GM21360 (cell line): ENCODE results near the gene MASP1.

Source experiments
- ATAC-seq: cut with Tn5 transposase; IDR thresholded peaks from one replicate; pipeline ENCODE4 v1.9.1; 2021; ENCODE audit warnings: mild to moderate bottlenecking, moderate library complexity; ENCODE audit not compliant: unreplicated experiment

The MASP1 gene

DNA sequence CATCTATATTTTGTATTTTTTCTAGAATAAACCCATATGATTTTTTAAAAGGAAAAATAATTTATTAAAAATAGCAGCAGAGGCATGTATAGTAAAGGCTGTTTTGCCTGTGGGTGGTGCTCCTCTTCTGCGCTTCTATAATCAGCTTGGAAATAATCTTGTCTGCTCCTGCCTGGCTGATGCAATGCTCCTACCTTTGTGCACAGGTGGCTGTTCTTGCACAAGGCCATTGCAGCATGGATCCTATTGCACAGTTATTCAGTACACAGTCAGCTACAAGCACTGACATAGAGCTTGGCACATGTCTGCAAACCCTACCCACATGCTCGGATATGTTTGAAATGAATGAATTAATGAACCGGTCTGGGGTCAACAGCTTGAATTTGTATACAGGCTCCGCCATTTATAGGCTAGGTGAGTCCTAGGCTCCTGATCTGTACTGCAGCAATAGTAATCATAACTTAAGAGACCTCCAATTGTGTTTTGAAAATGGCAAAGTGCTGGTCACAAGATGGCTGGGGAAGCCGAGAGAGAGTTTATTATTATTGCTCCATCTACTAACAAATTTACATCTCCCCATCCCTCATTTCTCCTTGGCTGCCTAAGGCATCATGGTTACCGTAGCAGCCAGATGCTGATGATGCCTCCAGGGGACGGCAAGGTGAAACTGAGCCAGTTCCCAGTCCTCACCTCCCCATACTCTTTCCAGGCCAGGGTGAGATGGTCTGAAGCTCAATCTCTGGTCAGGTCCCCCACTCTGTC lies 94.8 kb downstream of the MASP1 start:
- ATAC-seq, result no peak

GRCh38 chr3:187193181-187193580 lies 98.4 kb downstream of the MASP1 start:
- ATAC-seq, result no peak

DNA sequence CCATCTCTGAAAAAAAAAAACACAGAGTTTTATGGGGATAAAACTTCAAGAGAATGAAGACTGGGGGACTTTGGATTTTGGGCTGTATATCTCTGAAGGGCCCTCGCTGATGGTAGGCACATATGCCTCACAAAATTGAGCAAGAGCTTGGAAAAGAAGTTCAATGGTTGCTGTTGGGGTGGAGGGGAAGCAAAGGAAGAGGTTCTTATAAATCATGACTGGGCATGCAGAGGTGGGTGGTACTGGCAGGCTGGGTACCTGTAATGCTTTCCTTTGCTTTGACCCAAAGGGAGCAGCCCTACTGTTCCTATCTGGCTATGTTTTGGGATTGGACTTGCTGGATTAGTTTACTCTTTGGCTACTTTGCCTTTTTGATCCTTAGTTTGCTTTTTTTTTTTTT lies 100.3 kb downstream of the MASP1 start:
- no peak for ATAC-seq

DNA sequence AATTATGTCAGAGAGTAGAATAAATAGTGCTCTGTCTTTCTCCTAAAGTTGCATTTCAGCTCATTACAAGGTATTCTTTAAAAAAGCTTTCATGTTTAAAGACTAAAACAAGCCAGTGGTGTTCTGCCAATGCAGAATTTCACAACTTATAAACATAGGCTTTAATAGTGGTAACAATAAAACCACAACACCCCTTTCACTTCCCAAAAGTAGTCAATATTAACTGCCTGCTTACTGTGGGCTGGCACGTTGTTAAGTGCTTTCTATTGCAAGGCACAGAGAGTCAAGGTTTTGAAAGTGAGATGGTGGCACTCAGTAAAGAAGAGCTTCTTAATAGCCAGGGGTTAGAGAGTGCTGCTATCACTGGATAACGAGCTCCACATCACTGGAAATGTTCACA lies 102.6 kb downstream of the MASP1 start:
- no peak for ATAC-seq

- ATAC-seq, result no peak
Measured at GRCh38 chr3:187186801-187187421, 104.6 kb downstream of the MASP1 start.

GRCh38 chr3:187186375-187186774 lies 105.2 kb downstream of the MASP1 start:
- ATAC-seq, result no peak

DNA sequence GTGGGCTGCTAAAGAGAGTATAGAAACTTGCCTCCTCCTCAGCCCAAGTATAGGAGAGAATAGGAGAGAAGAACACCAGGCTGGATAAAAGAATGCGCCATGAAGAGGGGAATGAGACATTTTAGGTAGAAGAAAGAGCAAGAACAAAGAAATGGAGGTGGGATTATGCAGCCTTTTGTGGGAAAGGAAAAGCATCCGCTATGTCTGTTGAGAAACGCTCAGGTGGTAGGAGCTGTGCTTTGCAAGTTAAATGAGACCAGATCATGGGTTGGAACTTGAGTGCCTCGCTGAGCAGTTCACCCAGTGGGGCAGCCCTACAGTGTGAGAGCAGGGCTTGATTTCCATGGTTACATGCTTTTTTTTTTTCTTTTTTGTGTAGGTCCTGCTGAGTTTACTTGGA lies 105.8 kb downstream of the MASP1 start:
- no peak for ATAC-seq
